Smooth muscle cell (in vitro differentiated cells): ENCODE results near the gene PCLO. TPM values are rescaled to one million over a fixed set of nuclear protein-coding genes. Genes with fewer than 3 reads are reported as not detected.

Experiments
- DNase-seq: peaks from one replicate; lab custom pipeline; 2025; ENCODE audit not compliant: unreplicated experiment; lab: John Stamatoyannopoulos, UW
- H2AFZ ChIP-seq: fragments of 200-600 bp; sonication (generic); 2 replicates; pipeline ENCODE4 v1.6.0; 2016; ENCODE audit warnings: antibody characterized with exemption, low read depth, mild to moderate bottlenecking
- H3F3A ChIP-seq: fragments of 200-600 bp; sonication (generic); 2 replicates; pipeline ENCODE4 v1.6.0; 2017; ENCODE audit warnings: antibody characterized with exemption, low read depth
- H3K27ac ChIP-seq: fragments of 200-600 bp; sonication (generic); 2 replicates; pipeline ENCODE4 v1.5.1; 2016; ENCODE audit warnings: low read depth, mild to moderate bottlenecking
- H3K27me3 ChIP-seq: fragments of 200-600 bp; sonication (generic); 2 replicates; pipeline ENCODE4 v1.6.1; 2016; ENCODE audit warnings: low read depth, mild to moderate bottlenecking
- H3K36me3 ChIP-seq: fragments of 200-600 bp; sonication (generic); 2 replicates; pipeline ENCODE4 v1.5.1; 2016; ENCODE audit warnings: low read depth
- H3K4me1 ChIP-seq: fragments of 200-600 bp; sonication (generic); 2 replicates; pipeline ENCODE4 v1.5.1; 2016; ENCODE audit warnings: low read depth
- H3K4me2 ChIP-seq: fragments of 200-600 bp; sonication (generic); 2 replicates; pipeline ENCODE4 v1.6.0; 2016; ENCODE audit warnings: mild to moderate bottlenecking
- H3K4me3 ChIP-seq: fragments of 200-600 bp; sonication (generic); 2 replicates; pipeline ENCODE4 v1.5.1; 2016; ENCODE audit warnings: mild to moderate bottlenecking
- H3K79me2 ChIP-seq: fragments of 200-600 bp; sonication (generic); 2 replicates; pipeline ENCODE4 v1.6.0; 2016; ENCODE audit warnings: low read depth, mild to moderate bottlenecking
- H3K9ac ChIP-seq: fragments of 200-600 bp; sonication (generic); 2 replicates; pipeline ENCODE4 v1.6.0; 2016; ENCODE audit warnings: low read depth
- H3K9me3 ChIP-seq: fragments of 200-600 bp; sonication (generic); replicated peaks from 2 replicates; pipeline ENCODE4 v1.5.1; 2016; ENCODE audit warnings: low read depth
- H4K20me1 ChIP-seq: fragments of 200-600 bp; sonication (generic); 2 replicates; pipeline ENCODE4 v1.6.0; 2016; ENCODE audit warnings: low read depth
- WGBS: methylation state at CpG from one replicate; pipeline ENCODE4 v1.1.7; 2016; ENCODE audit warnings: low lambda C conversion rate; 5-methylcytosine and 5-hydroxymethylcytosine counted together
- polyA plus RNA-seq: library from polyadenylated mRNA; unstranded; fragments of >200 nt; fragmentation: Nextera tagmentation; extraction: Ambion mirVana; gene quantifications from 2 replicates; pipeline ENCODE4 v1.2.1, GENCODE V29; 2016
- total RNA-seq: library from RNA; depleted of rRNA; stranded (reverse); fragments of >200 nt; gene quantifications from 2 replicates; pipeline ENCODE4 v1.2.3, GENCODE V29; 2014
- TF ChIP-seq, protein P1 (sequence below): fragments of 200-600 bp; sonication (generic); IDR thresholded peaks from 2 replicates; pipeline ENCODE4 v1.5.1; 2017; ENCODE audit warnings: borderline replicate concordance, mild to moderate bottlenecking, antibody characterized with exemption; ENCODE audit not compliant: insufficient read depth, poor library complexity, severe bottlenecking

Gene PCLO
- total and polyA plus RNA-seq, 2 experiments from 2014 or later, result 0.42 to 1.9 TPM

DNA sequence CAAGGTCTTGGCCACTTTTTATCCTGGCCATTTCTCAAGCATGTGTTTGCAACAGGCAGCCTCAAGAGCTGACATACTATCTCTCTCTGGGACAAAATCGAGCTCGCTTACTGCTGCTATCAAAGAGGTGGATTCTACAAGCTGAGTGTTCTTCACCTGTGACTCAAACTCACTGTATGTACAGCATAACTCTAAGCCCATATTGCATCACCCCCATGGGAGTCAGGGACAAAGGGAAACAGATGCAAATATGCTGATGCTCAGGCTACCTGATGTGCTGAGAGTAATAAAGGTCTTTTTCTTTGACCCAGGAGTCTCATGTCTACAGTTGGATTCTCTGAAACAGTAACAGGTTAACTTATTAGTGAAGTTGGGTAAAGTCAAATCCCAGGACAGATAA, 45.2 kb downstream of the PCLO start:
- 92% methylated on average over 2 of the region's 2 CpGs for WGBS
- Histone ChIP-seq H3K4me1 (no peaks in the 10 kb centered on the region), H4K20me1 (no peaks in the 10 kb centered on the region), H3K36me3 (no peaks in the 10 kb centered on the region), H3K79me2 (no peaks in the 10 kb centered on the region), H3F3A (no peaks in the 10 kb centered on the region), H3K9ac (no peak overlapping the region), H3K9me3 (peaks cover 6% of the 10 kb centered on the region), H3K27ac (no peak overlapping the region), H3K4me2 (no peak overlapping the region), H2AFZ (no peak overlapping the region), H3K27me3 (no peaks in the 10 kb centered on the region), H3K4me3 (no peak overlapping the region)
- DNase-seq, result no peak
- TF ChIP-seq, protein P1, sequence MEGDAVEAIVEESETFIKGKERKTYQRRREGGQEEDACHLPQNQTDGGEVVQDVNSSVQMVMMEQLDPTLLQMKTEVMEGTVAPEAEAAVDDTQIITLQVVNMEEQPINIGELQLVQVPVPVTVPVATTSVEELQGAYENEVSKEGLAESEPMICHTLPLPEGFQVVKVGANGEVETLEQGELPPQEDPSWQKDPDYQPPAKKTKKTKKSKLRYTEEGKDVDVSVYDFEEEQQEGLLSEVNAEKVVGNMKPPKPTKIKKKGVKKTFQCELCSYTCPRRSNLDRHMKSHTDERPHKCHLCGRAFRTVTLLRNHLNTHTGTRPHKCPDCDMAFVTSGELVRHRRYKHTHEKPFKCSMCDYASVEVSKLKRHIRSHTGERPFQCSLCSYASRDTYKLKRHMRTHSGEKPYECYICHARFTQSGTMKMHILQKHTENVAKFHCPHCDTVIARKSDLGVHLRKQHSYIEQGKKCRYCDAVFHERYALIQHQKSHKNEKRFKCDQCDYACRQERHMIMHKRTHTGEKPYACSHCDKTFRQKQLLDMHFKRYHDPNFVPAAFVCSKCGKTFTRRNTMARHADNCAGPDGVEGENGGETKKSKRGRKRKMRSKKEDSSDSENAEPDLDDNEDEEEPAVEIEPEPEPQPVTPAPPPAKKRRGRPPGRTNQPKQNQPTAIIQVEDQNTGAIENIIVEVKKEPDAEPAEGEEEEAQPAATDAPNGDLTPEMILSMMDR, result no peak

DNA sequence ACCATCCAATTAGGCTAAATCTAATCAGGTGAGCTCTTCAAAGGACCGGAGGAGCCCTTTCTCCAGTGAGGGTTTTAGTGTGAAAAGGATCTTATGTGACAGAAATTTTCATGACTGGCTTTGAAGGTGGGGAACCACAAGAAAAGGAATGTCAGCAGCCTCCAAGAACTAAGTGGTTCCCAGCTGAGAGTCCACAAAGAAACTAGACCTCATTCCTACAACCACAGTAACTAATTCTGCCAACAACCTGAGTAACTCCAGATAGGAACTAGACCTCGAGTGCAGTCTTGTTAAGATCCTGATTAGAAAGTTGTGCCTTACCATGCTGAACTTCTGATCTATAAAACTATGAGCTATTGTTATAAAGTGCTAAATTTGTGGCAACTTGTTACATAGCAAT, 51.3 kb downstream of the PCLO start:
- no peaks in the 10 kb centered on the region for H3K4me1 ChIP-seq
- no peak overlapping the region for H3K4me2 ChIP-seq
- H3K9me3 ChIP-seq, result no peaks in the 10 kb centered on the region
- no peak overlapping the region for H2AFZ ChIP-seq
- no peaks in the 10 kb centered on the region for H3K79me2 ChIP-seq
- no peaks in the 10 kb centered on the region for H3K36me3 ChIP-seq
- TF ChIP-seq, protein P1, result no peak
- H3K4me3 ChIP-seq, result no peak overlapping the region
- no peaks in the 10 kb centered on the region for H3K27me3 ChIP-seq
- DNase-seq, result no peak
- WGBS, result 59% methylated on average over 2 of the region's 2 CpGs
- no peak overlapping the region for H3K27ac ChIP-seq
- H3K9ac ChIP-seq, result no peak overlapping the region
- no peaks in the 10 kb centered on the region for H4K20me1 ChIP-seq
- no peaks in the 10 kb centered on the region for H3F3A ChIP-seq

DNA sequence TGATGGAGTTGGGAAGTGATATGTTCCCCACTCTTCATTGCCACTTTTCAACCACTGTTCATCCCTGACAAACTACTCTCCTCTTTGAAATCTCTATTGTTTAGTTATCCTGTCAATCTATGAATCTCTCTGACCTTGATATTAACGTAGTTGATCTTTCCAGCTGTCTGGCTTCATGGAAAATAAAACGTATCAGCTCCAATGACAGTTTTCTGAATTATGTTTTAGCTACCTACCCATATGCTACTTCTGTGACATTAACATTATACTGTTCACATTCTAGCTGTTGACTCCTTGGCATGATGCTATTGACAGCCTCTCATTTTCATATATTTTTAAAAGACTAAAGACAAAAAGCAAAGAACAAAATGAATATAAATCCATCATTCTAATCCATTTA, 53.3 kb downstream of the PCLO start:
- no peaks in the 10 kb centered on the region for H3K79me2 ChIP-seq
- H4K20me1 ChIP-seq, result no peaks in the 10 kb centered on the region
- TF ChIP-seq, protein P1, result no peak
- 87% methylated on average over 2 of the region's 2 CpGs for WGBS
- H3K27me3 ChIP-seq, result no peaks in the 10 kb centered on the region
- no peaks in the 10 kb centered on the region for H3F3A ChIP-seq
- H3K27ac ChIP-seq, result no peak overlapping the region
- H3K9ac ChIP-seq, result no peak overlapping the region
- H3K9me3 ChIP-seq, result no peaks in the 10 kb centered on the region
- H3K4me1 ChIP-seq, result no peaks in the 10 kb centered on the region
- no peak overlapping the region for H2AFZ ChIP-seq
- no peak overlapping the region for H3K4me2 ChIP-seq
- H3K36me3 ChIP-seq, result no peaks in the 10 kb centered on the region
- no peak for DNase-seq
- H3K4me3 ChIP-seq, result no peak overlapping the region

DNA sequence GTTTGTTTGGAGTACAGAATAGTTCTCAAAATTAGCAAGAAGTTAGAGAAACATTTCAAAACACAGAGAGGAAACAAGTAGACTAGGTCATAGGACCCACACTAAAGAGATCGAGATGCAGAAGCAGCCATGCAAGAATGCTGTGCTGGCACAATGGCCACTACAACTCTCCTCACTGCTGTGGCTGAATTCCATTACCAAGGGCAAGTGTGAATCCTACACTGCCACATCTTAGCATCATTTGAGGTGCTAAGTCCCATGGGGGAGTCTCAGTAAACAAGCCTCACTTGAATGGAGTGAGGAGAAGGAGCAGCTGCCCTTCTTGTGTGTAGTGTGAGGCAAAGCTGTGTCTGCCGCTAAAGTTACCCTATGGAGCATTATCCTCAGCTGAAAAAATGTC, 56.7 kb downstream of the PCLO start:
- DNase-seq, result no peak
- no peaks in the 10 kb centered on the region for H3F3A ChIP-seq
- no peak overlapping the region for H3K9ac ChIP-seq
- H4K20me1 ChIP-seq, result no peaks in the 10 kb centered on the region
- H3K79me2 ChIP-seq, result no peaks in the 10 kb centered on the region
- H3K27ac ChIP-seq, result no peak overlapping the region
- no peak overlapping the region for H2AFZ ChIP-seq
- H3K27me3 ChIP-seq, result no peaks in the 10 kb centered on the region
- H3K9me3 ChIP-seq, result no peaks in the 10 kb centered on the region
- H3K36me3 ChIP-seq, result no peaks in the 10 kb centered on the region
- no peak overlapping the region for H3K4me2 ChIP-seq
- TF ChIP-seq, protein P1, result no peak
- WGBS, result 58% methylated on average over 2 of the region's 2 CpGs
- no peaks in the 10 kb centered on the region for H3K4me1 ChIP-seq
- H3K4me3 ChIP-seq, result no peak overlapping the region
